K562 (cell line): ENCODE data around the gene NCBP2. TPM values are rescaled to one million over a fixed set of nuclear protein-coding genes. Genes with fewer than 3 reads are reported as not detected.
A peak's percentile ranks its signal among the peaks of the same experiment; 100 is the strongest.

Source experiments
- ARID2 ChIP-seq: fragments of 450-650 bp; IDR thresholded peaks from 2 replicates; pipeline ENCODE4 v1.6.1; 2017; ENCODE audit warnings: antibody characterized with exemption, mild to moderate bottlenecking
- CEBPG ChIP-seq, 3 experiments: fragments of 200-800 bp in 1 of 3; sonication (Bioruptor generic) in 1 of 3; sonication (generic) in 1 of 3; formaldehyde crosslinking in 1 of 3; IDR thresholded peaks in 2 of 3; conservative IDR thresholded peaks in 1 of 3; 2 replicates each; pipeline versions ENCODE4 v1.6.1 to v1.8.0; 2016 to 2022; ENCODE audit warnings: missing compliant biosample characterization in 2 of 3, missing genetic modification characterization in 2 of 3, mild to moderate bottlenecking in 1 of 3, missing genetic modification reagents in 1 of 3
- FOS ChIP-seq: IDR thresholded peaks from 3 replicates; pipeline ENCODE4 v1.6.1; 2011; ENCODE audit not compliant: insufficient read length; ENCODE audit errors: extremely low read depth
- GABPB1 ChIP-seq: sonication (generic); formaldehyde crosslinking; IDR thresholded peaks from 2 replicates; pipeline ENCODE4 v1.8.0; 2022; ENCODE audit warnings: mild to moderate bottlenecking, missing genetic modification reagents
- HDGF ChIP-seq: fragments of 450-650 bp; IDR thresholded peaks from 2 replicates; pipeline ENCODE4 v1.6.1; 2016
- MEF2A ChIP-seq: IDR thresholded peaks from 2 replicates; pipeline ENCODE4 v1.6.1; 2011; ENCODE audit warnings: low read depth, mild to moderate bottlenecking, low read length, moderate library complexity; ENCODE audit not compliant: control insufficient read depth
- MLLT1 ChIP-seq, 2 experiments: fragments of 450-650 bp; IDR thresholded peaks; 2 replicates each; pipeline ENCODE4 v1.6.1; 2016
- PCBP1 ChIP-seq: fragments of 200-400 bp; formaldehyde crosslinking; IDR thresholded peaks from 2 replicates; pipeline ENCODE4 v1.6.1; 2018; ENCODE audit warnings: mild to moderate bottlenecking, low read depth, low read length; ENCODE audit not compliant: poor library complexity, severe bottlenecking
- RNF219 ChIP-seq: fragments of 250-450 bp; sonication (Bioruptor Pico); IDR thresholded peaks from 2 replicates; pipeline ENCODE4 v1.5.0; 2022; ENCODE audit warnings: mild to moderate bottlenecking
- RUNX1 ChIP-seq: sonication (generic); IDR thresholded peaks from 2 replicates; pipeline ENCODE4 v1.6.1; 2016; ENCODE audit warnings: antibody characterized with exemption, low read depth
- TFE3 ChIP-seq: fragments of 450-650 bp; formaldehyde crosslinking; IDR thresholded peaks from 2 replicates; pipeline ENCODE4 v1.4.0; 2020; ENCODE audit warnings: mild to moderate bottlenecking, mixed read lengths
- TGIF2 ChIP-seq: sonication (generic); formaldehyde crosslinking; IDR thresholded peaks from 2 replicates; pipeline ENCODE4 v1.8.1; 2022; ENCODE audit warnings: mild to moderate bottlenecking, missing genetic modification reagents, moderate library complexity
- XRCC4 ChIP-seq: IDR thresholded peaks from one replicate; pipeline ENCODE4 v1.6.1; 2011; ENCODE audit not compliant: insufficient read depth, insufficient read length; ENCODE audit errors: extremely low read depth
- ZNF384 ChIP-seq: IDR thresholded peaks from 2 replicates; pipeline ENCODE4 v1.6.1; 2012; ENCODE audit warnings: low read depth, low read length, improper control_type of control experiment
- ZNF79 ChIP-seq: fragments of 250-450 bp; sonication (Bioruptor Pico); IDR thresholded peaks from 2 replicates; pipeline ENCODE4 v1.4.0; 2020; ENCODE audit warnings: low read depth, mild to moderate bottlenecking, moderate library complexity
- polyA plus RNA-seq, 8 experiments: library from polyadenylated mRNA; depleted of rRNA in 4 of 8; stranded (reverse) in 5 of 8; unstranded in 3 of 8; fragments of >200 nt; fragmentation: Nextera tagmentation in 2 of 8; fragmentation: Illumina TruSeq in 1 of 8; extraction: Ambion mirVana in 2 of 8; extraction: Trizol in 1 of 8; gene quantifications; 2 replicates each; pipeline versions ENCODE4 v1.2.1 to v1.2.3, GENCODE V29; 2011 to 2014; ENCODE audit warnings: inconsistent platforms in 1 of 8, missing spikeins in 1 of 8
- total RNA-seq, 7 experiments: library from RNA; depleted of rRNA in 6 of 7; stranded (reverse); fragments of >200 nt in 6 of 7; fragmentation: Illumina TruSeq in 2 of 7; extraction: Trizol in 2 of 7; gene quantifications; 2 replicates each; pipeline versions ENCODE4 v1.2.1 to v1.2.3, GENCODE V29; 2011 to 2021; ENCODE audit warnings: low replicate concordance in 1 of 7
- TF ChIP-seq, protein P1 (sequence below): fragments of 250-450 bp; sonication (Bioruptor Pico); IDR thresholded peaks from 2 replicates; pipeline ENCODE4 v1.5.0; 2020; ENCODE audit warnings: mild to moderate bottlenecking, borderline replicate concordance
- TF ChIP-seq, protein P2 (sequence below): sonication (generic); formaldehyde crosslinking; IDR thresholded peaks from 2 replicates; pipeline ENCODE4 v1.8.0; 2022; ENCODE audit warnings: mild to moderate bottlenecking, missing genetic modification reagents, borderline replicate concordance

Gene NCBP2
- total and polyA plus RNA-seq, 9 of the 15 experiments (the other 6 are each of a cell fraction or from before 2014, with no cell fraction given) = 56.4 to 102 (median 82.3) TPM

- TF ChIP-seq ZNF384 (no peak), HDGF (peak; percentile 86; the same call in 1 of the 2 replicates), MLLT1 (IDR thresholded peaks at IDR 0.05) (no peak), TGIF2 (CRISPR knock-in tag) (no peak), ZNF79 (CRISPR knock-in tag) (no peak), MEF2A (0 out of 2 replicates have a peak, but pooled peaks have one; percentile 33), RNF219 (CRISPR knock-in tag) (no peak), RUNX1 (peak; percentile 83; the same call in 1 of the 2 replicates), FOS (no peak), ARID2 (no peak), CEBPG (CRISPR knock-in tag; IDR thresholded peaks at IDR 0.05) (no peak), CEBPG (tag; conservative IDR thresholded peaks at IDR 0.05 in 1 of 2, IDR thresholded peaks at IDR 0.05 in 1 of 2) (no peak), TFE3 (no peak), XRCC4 (no peak), PCBP1 (no peak), GABPB1 (CRISPR knock-in tag) (peak; percentile 67)
- TF ChIP-seq, protein P1, sequence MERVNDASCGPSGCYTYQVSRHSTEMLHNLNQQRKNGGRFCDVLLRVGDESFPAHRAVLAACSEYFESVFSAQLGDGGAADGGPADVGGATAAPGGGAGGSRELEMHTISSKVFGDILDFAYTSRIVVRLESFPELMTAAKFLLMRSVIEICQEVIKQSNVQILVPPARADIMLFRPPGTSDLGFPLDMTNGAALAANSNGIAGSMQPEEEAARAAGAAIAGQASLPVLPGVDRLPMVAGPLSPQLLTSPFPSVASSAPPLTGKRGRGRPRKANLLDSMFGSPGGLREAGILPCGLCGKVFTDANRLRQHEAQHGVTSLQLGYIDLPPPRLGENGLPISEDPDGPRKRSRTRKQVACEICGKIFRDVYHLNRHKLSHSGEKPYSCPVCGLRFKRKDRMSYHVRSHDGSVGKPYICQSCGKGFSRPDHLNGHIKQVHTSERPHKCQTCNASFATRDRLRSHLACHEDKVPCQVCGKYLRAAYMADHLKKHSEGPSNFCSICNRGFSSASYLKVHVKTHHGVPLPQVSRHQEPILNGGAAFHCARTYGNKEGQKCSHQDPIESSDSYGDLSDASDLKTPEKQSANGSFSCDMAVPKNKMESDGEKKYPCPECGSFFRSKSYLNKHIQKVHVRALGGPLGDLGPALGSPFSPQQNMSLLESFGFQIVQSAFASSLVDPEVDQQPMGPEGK = no peak
- TF ChIP-seq, protein P2, sequence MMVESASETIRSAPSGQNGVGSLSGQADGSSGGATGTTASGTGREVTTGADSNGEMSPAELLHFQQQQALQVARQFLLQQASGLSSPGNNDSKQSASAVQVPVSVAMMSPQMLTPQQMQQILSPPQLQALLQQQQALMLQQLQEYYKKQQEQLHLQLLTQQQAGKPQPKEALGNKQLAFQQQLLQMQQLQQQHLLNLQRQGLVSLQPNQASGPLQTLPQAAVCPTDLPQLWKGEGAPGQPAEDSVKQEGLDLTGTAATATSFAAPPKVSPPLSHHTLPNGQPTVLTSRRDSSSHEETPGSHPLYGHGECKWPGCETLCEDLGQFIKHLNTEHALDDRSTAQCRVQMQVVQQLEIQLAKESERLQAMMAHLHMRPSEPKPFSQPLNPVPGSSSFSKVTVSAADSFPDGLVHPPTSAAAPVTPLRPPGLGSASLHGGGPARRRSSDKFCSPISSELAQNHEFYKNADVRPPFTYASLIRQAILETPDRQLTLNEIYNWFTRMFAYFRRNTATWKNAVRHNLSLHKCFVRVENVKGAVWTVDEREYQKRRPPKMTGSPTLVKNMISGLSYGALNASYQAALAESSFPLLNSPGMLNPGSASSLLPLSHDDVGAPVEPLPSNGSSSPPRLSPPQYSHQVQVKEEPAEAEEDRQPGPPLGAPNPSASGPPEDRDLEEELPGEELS = no peak
Observed at GRCh38 chr3:196988241-196989029, 46.1 kb upstream of the NCBP2 start (continued).
